ENCODE measurements around the gene PUDP. TPM values are rescaled to one million over a fixed set of nuclear protein-coding genes. Genes with fewer than 3 reads are reported as not detected.

The PUDP gene
- total RNA-seq, 2 donors from 2014 or later = 19.4 to 37.2 TPM

DNA sequence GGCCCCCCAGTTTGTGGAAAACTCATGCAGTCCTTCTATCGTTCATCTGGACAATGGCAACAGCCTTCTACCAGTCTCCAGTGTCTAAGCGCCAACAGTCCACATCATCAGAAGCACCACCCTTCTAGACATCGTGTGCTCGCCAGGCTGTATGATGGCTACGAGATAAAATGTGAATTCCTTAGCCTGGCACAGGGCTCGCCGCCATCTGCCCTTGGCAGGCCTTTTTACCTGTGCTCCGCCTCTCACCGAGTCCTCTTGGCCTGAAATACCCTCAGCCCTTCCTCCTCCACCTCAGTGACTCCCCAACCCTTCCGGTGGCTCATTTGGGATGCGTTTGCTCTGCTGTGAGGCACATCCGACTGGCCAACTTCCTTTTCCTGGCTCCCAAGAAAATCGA, 16.3 kb downstream of the PUDP start:
- Mint-ChIP-seq H3K36me3 (ENCODE audit: low read depth) (peaks cover 6% of the 10 kb centered on the region), H3K27me3 (ENCODE audit: insufficient read depth) (no peaks in the 10 kb centered on the region), H3K4me1 (peaks cover 31% of the 10 kb centered on the region), H3K4me3 (no peak overlapping the region), H3K9me3 (no peaks in the 10 kb centered on the region), H3K27ac (no peak overlapping the region)
- Histone ChIP-seq H3K9me3 (ENCODE audit: control insufficient read depth, low read length) (no peaks in the 10 kb centered on the region), H3K9ac (ENCODE audit: extremely low read depth, low read length, poor library complexity, severe bottlenecking) (no peak overlapping the region), H3K4me1 (ENCODE audit: control insufficient read depth, insufficient read depth, low read length) (no peaks in the 10 kb centered on the region), H3K27me3 (ENCODE audit: control insufficient read depth, insufficient read depth, low read length, poor library complexity, severe bottlenecking) (no peaks in the 10 kb centered on the region), H3K27ac (ENCODE audit: low read depth, low read length) (no peak overlapping the region), H3K36me3 (ENCODE audit: control insufficient read depth, insufficient read depth, low read length) (no peaks in the 10 kb centered on the region), H3K4me3 (ENCODE audit: low read length) (no peak overlapping the region)
- 95 to 100% methylated on average over 4 to 11 of the region's 13 CpGs for WGBS, 2 experiments (ENCODE audit: insufficient coverage in 1 of 2, insufficient read length in 1 of 2)
- DNase-seq = no peak
- TF ChIP-seq CTCF (conservative IDR thresholded peaks at IDR 0.05) = no peak

DNA sequence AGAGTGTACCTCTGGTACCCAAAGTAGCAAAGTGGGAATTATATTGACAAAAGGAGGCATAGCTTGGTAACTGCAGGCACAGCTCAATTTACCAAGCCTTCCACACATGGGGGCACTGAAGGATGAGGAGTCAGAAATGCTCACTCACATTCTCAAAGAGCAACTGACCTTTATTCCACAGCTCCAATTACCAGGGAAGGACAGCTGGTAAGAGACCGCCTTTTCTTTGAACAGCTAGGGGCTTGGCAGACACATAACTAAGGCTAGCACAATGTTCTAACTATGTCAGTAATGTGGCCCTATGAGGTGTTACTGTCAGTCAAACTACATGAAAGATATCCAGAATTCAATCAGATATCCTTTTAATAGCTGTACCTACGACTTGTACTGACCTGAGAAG, 20.9 kb downstream of the PUDP start:
- no peak overlapping the region for H3K4me3 ChIP-seq (ENCODE audit: low read length)
- Mint-ChIP-seq H3K9me3 (peaks cover 6% of the 10 kb centered on the region), H3K4me3 (no peak overlapping the region), H3K36me3 (ENCODE audit: low read depth) (peaks cover 24% of the 10 kb centered on the region), H3K27ac (no peak overlapping the region), H3K27me3 (ENCODE audit: insufficient read depth) (no peaks in the 10 kb centered on the region), H3K4me1 (peaks cover 19% of the 10 kb centered on the region)
- TF ChIP-seq CTCF (conservative IDR thresholded peaks at IDR 0.05) = no peak
- H3K27me3 ChIP-seq (ENCODE audit: control insufficient read depth, insufficient read depth, low read length, poor library complexity, severe bottlenecking) = no peaks in the 10 kb centered on the region
- no peaks in the 10 kb centered on the region for H3K36me3 ChIP-seq (ENCODE audit: control insufficient read depth, insufficient read depth, low read length)
- 83% methylated on average over 2 of the region's 2 CpGs; no CpG with 5 or more reads in 1 of the 2 experiments for WGBS, 2 experiments (ENCODE audit: insufficient coverage in 1 of 2, insufficient read length in 1 of 2)
- no peaks in the 10 kb centered on the region for H3K9me3 ChIP-seq (ENCODE audit: control insufficient read depth, low read length)
- H3K4me1 ChIP-seq (ENCODE audit: control insufficient read depth, insufficient read depth, low read length) = no peaks in the 10 kb centered on the region
- DNase-seq = no peak
- no peak overlapping the region for H3K27ac ChIP-seq (ENCODE audit: low read depth, low read length)
- H3K9ac ChIP-seq (ENCODE audit: extremely low read depth, low read length, poor library complexity, severe bottlenecking) = no peak overlapping the region

GRCh38 chrX:7120878-7121219, 27.1 kb downstream of the PUDP start:
- WGBS, 2 experiments (ENCODE audit: insufficient coverage in 1 of 2, insufficient read length in 1 of 2) = 83% methylated on average over 1 of the region's 2 CpGs; no CpG with 5 or more reads in 1 of the 2 experiments
- Histone ChIP-seq H3K9me3 (ENCODE audit: control insufficient read depth, low read length) (no peaks in the 10 kb centered on the region), H3K4me3 (ENCODE audit: low read length) (no peak overlapping the region), H3K9ac (ENCODE audit: extremely low read depth, low read length, poor library complexity, severe bottlenecking) (no peak overlapping the region), H3K4me1 (ENCODE audit: control insufficient read depth, insufficient read depth, low read length) (no peaks in the 10 kb centered on the region), H3K27me3 (ENCODE audit: control insufficient read depth, insufficient read depth, low read length, poor library complexity, severe bottlenecking) (no peaks in the 10 kb centered on the region), H3K36me3 (ENCODE audit: control insufficient read depth, insufficient read depth, low read length) (no peaks in the 10 kb centered on the region), H3K27ac (ENCODE audit: low read depth, low read length) (no peak overlapping the region)
- Mint-ChIP-seq H3K9me3 (peaks cover 10% of the 10 kb centered on the region), H3K36me3 (ENCODE audit: low read depth) (peaks cover 26% of the 10 kb centered on the region), H3K27me3 (ENCODE audit: insufficient read depth) (no peaks in the 10 kb centered on the region), H3K4me3 (no peak overlapping the region), H3K27ac (no peak overlapping the region), H3K4me1 (peaks cover 25% of the 10 kb centered on the region)
- DNase-seq = no peak
- TF ChIP-seq CTCF (conservative IDR thresholded peaks at IDR 0.05) = no peak
